DMS 273 (cell line): Measurements from ENCODE around the gene ATG7.

Experiments used
- DNase-seq: peaks from one replicate; lab custom pipeline; 2025; ENCODE audit not compliant: unreplicated experiment; lab: John Stamatoyannopoulos, UW

ATG7 gene

GRCh38 chr3:11547498-11547897 is 275.3 kb downstream of the ATG7 start:
- DNase-seq: no peak

GRCh38 chr3:11548721-11549131 is 276.5 kb downstream of the ATG7 start:
- peak; percentile 81 for DNase-seq

GRCh38 chr3:11549580-11550140 is 277.5 kb downstream of the ATG7 start:
- DNase-seq: no peak

- no peak for DNase-seq
Measured at GRCh38 chr3:11551036-11551435, 278.8 kb downstream of the ATG7 start.

GRCh38 chr3:11552289-11553264 is 280.4 kb downstream of the ATG7 start:
- no peak for DNase-seq

GRCh38 chr3:11553436-11554235 is 281.4 kb downstream of the ATG7 start:
- no peak for DNase-seq

GRCh38 chr3:11554236-11554610 is 282.0 kb downstream of the ATG7 start:
- DNase-seq: no peak

DNA sequence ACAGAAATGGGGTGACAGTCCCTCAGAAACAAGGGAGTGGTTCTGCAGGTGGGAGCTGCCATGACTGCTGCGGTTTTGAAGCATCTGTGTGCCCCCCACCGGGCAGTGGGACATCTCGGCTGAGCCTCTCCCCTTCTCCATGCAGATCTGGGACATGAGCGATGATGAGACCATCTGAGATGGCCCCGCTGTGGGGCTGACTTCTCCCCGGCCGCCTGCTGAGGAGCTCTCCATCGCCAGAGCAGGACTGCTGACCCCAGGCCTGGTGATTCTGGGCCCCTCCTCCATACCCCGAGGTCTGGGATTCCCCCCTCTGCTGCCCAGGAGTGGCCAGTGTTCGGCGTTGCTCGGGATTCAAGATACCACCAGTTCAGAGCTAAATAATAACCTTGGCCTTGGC is 282.5 kb downstream of the ATG7 start:
- no peak for DNase-seq

DNA sequence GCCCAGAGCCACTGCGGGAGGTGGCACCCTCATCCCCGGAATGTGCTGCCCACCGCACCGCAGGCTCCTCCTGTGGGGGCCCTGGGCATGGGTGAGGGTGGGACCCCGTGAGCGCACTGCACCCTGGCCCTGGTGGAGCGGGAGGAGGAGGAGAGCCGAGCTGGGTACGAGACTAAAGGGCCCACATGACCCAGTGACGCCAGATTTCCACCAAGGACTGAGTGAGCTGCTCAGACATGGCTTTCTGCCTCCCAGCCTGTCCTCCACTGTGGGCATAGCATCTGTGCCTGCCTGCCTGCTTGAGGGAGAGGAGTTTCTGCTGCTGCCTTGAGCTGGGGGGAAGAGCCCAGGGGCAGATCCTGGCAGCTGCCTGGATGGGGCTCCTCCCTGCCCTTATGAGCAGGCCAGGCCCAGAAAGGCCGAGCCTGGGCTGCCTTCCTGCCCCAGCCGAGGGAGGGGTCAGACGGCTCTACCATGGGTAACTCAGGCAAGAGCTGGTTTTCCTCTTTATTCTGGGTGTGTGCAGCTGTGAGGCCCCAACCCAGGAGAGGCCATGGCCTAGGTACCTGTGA is 283.1 kb downstream of the ATG7 start:
- DNase-seq: no peak

GRCh38 chr3:11555881-11556633 is 283.9 kb downstream of the ATG7 start:
- DNase-seq: no peak

DNA sequence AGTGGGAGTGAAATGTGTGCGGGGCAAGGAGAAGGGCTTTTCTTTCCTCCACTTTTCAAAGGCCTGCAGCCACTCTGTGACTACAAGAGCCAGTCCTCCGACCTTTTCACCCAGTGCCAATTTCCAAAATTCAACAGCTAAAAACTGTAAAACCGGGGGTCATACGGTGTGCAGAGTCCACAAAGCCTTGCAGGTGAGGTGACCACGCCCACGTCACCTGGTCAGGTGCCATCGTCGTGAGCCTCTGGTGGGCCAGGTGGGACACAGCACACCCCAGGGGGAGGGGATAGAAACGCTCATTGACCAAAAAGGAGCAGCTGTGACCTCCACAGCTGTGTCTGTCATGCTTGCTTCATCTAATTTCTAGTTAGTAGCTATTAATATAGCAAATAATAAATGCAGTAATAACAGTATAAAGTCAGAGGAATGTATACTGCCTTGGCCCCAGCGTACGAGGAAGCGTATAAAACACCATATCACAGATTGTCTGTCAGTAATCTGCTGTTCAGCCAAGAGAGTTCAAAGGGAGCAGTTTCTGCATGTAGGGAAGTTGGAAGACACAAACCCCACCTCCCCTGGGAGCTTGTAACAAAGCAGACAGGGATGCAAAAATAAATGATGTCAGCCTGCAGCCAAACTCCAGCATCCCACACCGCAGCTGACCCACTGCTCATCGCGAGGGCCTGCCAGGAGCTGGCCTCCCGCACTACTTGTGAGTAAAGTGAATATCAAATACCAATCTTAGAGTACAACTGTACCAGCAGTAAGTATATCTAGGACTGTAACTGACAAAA is 284.9 kb downstream of the ATG7 start:
- DNase-seq: peak; percentile 47

- DNase-seq: no peak
Measured at GRCh38 chr3:11558002-11558401, 285.8 kb downstream of the ATG7 start.

DNA sequence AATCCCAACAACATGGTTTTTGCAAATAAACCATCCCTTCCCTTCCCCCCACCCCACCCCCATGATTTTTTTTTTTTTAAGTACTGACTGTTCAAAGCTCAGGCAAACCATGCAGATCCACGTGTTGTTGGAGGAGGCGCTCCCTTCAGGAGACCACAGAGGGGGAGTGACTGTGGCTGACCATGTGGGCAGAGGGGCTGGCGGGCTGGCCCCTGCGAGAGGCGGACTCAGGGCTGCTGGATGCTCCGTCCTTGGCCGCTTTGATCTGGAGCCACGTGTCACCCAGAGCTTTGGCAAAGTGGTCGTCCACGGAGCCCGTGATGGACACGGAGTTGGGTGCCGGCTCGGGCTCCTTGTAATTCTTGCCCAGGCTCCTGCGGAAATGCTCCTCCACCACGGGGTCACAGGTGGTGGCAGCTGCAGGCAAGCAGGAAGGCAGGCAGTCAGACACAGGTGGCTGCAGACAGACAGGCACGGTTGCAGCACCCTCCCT is 286.3 kb downstream of the ATG7 start:
- DNase-seq: no peak

GRCh38 chr3:11558918-11559815 is 287.0 kb downstream of the ATG7 start:
- no peak for DNase-seq

DNA sequence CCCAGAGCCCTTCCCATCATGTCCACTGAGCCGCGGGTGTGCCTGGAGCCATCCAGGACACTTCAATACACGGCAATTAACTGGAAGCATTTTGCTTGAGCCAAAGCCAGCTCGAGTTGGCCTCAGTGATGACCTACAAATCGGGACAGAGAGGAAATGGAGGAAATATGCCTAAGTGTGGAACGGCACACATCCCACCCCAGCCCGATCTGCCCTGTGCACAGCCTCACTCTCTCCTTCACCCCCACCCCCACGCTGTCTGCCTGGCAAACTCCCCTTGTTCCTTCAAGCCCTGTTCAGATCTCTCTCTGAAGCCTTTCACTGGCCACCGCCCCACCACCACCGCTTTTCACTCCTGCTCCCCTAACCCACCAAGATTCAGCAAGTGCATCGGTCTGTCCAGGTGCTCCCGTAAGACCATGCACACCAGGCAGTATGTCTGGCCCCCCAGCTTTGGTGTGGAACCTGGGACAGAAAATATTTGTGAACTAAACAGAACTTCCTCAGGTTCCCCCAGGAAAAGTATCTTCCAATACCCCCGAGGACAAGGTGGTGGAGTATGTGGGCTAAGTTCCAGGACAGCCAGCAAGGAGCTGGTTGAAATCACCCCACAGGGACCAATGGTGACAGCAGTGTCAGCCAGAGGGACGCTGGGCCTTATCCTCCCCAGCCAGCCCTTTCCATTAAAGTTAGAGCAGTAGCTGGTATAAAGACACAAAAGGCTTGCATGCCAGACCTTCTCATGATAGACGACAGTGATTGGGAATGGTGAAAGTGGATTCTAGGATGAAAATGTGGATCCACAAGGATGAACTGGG is 287.8 kb downstream of the ATG7 start:
- DNase-seq: no peak

DNA sequence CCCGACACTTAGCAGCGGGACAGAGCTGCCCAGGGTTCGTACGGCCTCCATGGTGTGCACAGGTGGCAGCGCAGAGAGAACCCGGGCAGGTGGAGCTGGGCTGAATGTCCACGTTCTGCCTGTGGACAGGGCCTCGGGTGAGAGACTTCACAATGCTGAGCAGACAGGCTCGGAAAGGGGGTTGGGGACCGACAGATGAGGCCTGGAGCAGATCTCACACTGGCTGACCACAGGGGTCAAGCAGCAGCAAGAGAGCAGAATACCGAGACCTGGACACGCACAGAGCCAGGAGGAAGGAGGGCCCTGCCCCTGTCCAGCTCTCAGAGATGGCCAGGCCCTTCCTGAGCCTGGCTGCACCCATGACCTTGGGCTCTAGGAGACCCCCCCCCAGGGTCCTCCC is 288.5 kb downstream of the ATG7 start:
- no peak for DNase-seq

- no peak for DNase-seq
Measured at GRCh38 chr3:11562277-11562881, 290.2 kb downstream of the ATG7 start.
